GM21360 (cell line): ENCODE data around the gene CDH22.

Source experiments
- ATAC-seq: cut with Tn5 transposase; IDR thresholded peaks from one replicate; pipeline ENCODE4 v1.9.1; 2021; ENCODE audit warnings: mild to moderate bottlenecking, moderate library complexity; ENCODE audit not compliant: unreplicated experiment

The CDH22 gene

GRCh38 chr20:46344488-46345162 is 36.3 kb upstream of the CDH22 start:
- no peak for ATAC-seq

GRCh38 chr20:46343975-46344357 is 35.7 kb upstream of the CDH22 start:
- no peak for ATAC-seq

- ATAC-seq = no peak
Measured at GRCh38 chr20:46343348-46343974, 35.2 kb upstream of the CDH22 start.

- ATAC-seq = no peak
Measured at GRCh38 chr20:46342451-46343347, 34.4 kb upstream of the CDH22 start.

- no peak for ATAC-seq
Measured at GRCh38 chr20:46342010-46342378, 33.7 kb upstream of the CDH22 start.

GRCh38 chr20:46341074-46342009 is 33.0 kb upstream of the CDH22 start:
- no peak for ATAC-seq

GRCh38 chr20:46339037-46339436 is 30.7 kb upstream of the CDH22 start:
- no peak for ATAC-seq

GRCh38 chr20:46336735-46337134 is 28.4 kb upstream of the CDH22 start:
- ATAC-seq = no peak

- no peak for ATAC-seq
Measured at GRCh38 chr20:46334303-46334904, 26.1 kb upstream of the CDH22 start.

GRCh38 chr20:46333161-46333991 is 25.1 kb upstream of the CDH22 start:
- ATAC-seq = no peak

- no peak for ATAC-seq
Measured at GRCh38 chr20:46332373-46333160, 24.3 kb upstream of the CDH22 start.

- ATAC-seq = no peak
Measured at GRCh38 chr20:46331611-46332361, 23.5 kb upstream of the CDH22 start.

GRCh38 chr20:46330831-46331371 is 22.6 kb upstream of the CDH22 start:
- no peak for ATAC-seq

GRCh38 chr20:46330072-46330763 is 21.9 kb upstream of the CDH22 start:
- no peak for ATAC-seq

- no peak for ATAC-seq
Measured at GRCh38 chr20:46328200-46328882, 20.0 kb upstream of the CDH22 start.

- no peak for ATAC-seq
Measured at GRCh38 chr20:46327557-46327956, 19.3 kb upstream of the CDH22 start.

GRCh38 chr20:46325789-46326188 is 17.5 kb upstream of the CDH22 start:
- no peak for ATAC-seq
